GM13976 (cell line): ENCODE results near the gene TASL.

Experiments
- DNase-seq: peaks from one replicate; pipeline ENCODE4 v3.0.0; 2012; ENCODE audit warnings: low spot score
- CTCF ChIP-seq: IDR thresholded peaks from 2 replicates; pipeline ENCODE4 v1.5.1; 2012; ENCODE audit warnings: borderline replicate concordance, mild to moderate bottlenecking; ENCODE audit not compliant: insufficient read depth; ENCODE audit errors: extremely low read depth, missing control alignments, control extremely low read depth
- in situ Hi-C: fragments of 300-500 bp; cut with MboI; formaldehyde crosslinking; loops from one replicate; pipeline ENCODE4 v1.12.0; 2022; ENCODE audit warnings: low sequenced_read_pairs, mixed read lengths, inconsistent platforms; ENCODE audit not compliant: unreplicated experiment

TASL gene

GRCh38 chrX:30577362-30577991 lies at the start of gene TASL:
Gene TASL (minus strand): TSS chrX:30577766. CDS start chrX:30560355, 17,411 bp downstream.
- TF ChIP-seq CTCF, result no peak
- in situ Hi-C loops, result loop anchor here (10.0 kb wide), 1 partner anchor 137 kb away; no protein-coding TSS in a partner anchor

GRCh38 chrX:30626402-30626801 lies 48.8 kb upstream of the TASL start:
- no peak for DNase-seq
- TF ChIP-seq CTCF, result no peak
- in situ Hi-C loops, result no loop called here

More at GRCh38 chrX:30577362-30577991, at the start of gene TASL:
- DNase-seq, result peak; percentile 70

- in situ Hi-C loops, result no loop called here
- no peak for TF ChIP-seq CTCF
- DNase-seq, result no peak
Measured at GRCh38 chrX:30622361-30622760, 44.8 kb upstream of the TASL start.

- DNase-seq, result no peak
- in situ Hi-C loops, result no loop called here
- TF ChIP-seq CTCF, result no peak
Measured at GRCh38 chrX:30620980-30621618, 43.5 kb upstream of the TASL start.

GRCh38 chrX:30620125-30620524 lies 42.6 kb upstream of the TASL start:
- DNase-seq, result no peak
- TF ChIP-seq CTCF, result no peak
- in situ Hi-C loops, result no loop called here

- DNase-seq, result peak; percentile 20
- TF ChIP-seq CTCF, result no peak
- in situ Hi-C loops, result no loop called here
Measured at GRCh38 chrX:30618160-30618765, 40.7 kb upstream of the TASL start.
